Keratinocyte (primary cell): ENCODE measurements around the gene MLLT1.

ENCODE experiments used
- CTCF ChIP-seq, 3 experiments: IDR thresholded peaks in 1 of 3; conservative IDR thresholded peaks in 1 of 3; optimal IDR thresholded peaks in 1 of 3; 2 replicates in 2 of 3; 3 replicates in 1 of 3; pipeline versions ENCODE3 to v1.5.1; 2011; ENCODE audit warnings: low read length in 3 of 3, mild to moderate bottlenecking in 3 of 3, moderate library complexity in 2 of 3, control low read depth in 1 of 3, inconsistent platforms in 1 of 3; ENCODE audit not compliant: insufficient read depth in 2 of 3; ENCODE audit errors: extremely low read depth in 1 of 3
- EZH2 ChIP-seq: IDR thresholded peaks from one replicate; pipeline ENCODE4 v1.6.1; 2012; ENCODE audit warnings: inconsistent platforms, mild to moderate bottlenecking, low read length, moderate library complexity

- TF ChIP-seq CTCF (optimal IDR thresholded peaks at IDR 0.05 in 1 of 3, IDR thresholded peaks at IDR 0.05 in 1 of 3, conservative IDR thresholded peaks at IDR 0.05 in 1 of 3; ENCODE audit: extremely low read depth in 1 of 3, insufficient read depth in 2 of 3, low read length in 3 of 3) = no peak
- TF ChIP-seq EZH2 = no peak
These were observed 17.9 kb downstream of the MLLT1 start for GRCh38 chr19:6261883-6262282.
